Spinal cord (tissue), 10 donors: Measurements from ENCODE around the gene CDHR5. TPM values are rescaled to one million over a fixed set of nuclear protein-coding genes. Genes with fewer than 3 reads are reported as not detected.
"Not testable (repeated sequence)": the region's sequence is repeated elsewhere in the genome, so short reads cannot be mapped to it uniquely, and the experiment has no call there.

Experiments used
- DNase-seq, 6 donors: peaks; one replicate each; pipeline versions ENCODE4 v3.0.0 to v3.0.0-alpha.2; 2013 to 2015; ENCODE audit warnings: low spot score in 6 of 6, low read depth in 4 of 6
- H3K27ac ChIP-seq: one replicate; pipeline ENCODE4 v1.5.1; 2013; ENCODE audit warnings: low read depth, low read length, control low read depth
- H3K27me3 ChIP-seq: one replicate; pipeline ENCODE4 v1.6.1; 2013; ENCODE audit warnings: low read length; ENCODE audit not compliant: control insufficient read depth, insufficient read depth
- H3K36me3 ChIP-seq: one replicate; pipeline ENCODE4 v1.6.1; 2013; ENCODE audit warnings: low read length; ENCODE audit not compliant: control insufficient read depth, insufficient read depth
- H3K4me1 ChIP-seq: one replicate; pipeline ENCODE4 v1.6.1; 2013; ENCODE audit warnings: low read length; ENCODE audit not compliant: control insufficient read depth, insufficient read depth
- H3K4me3 ChIP-seq: one replicate; pipeline ENCODE4 v1.5.1; 2013; ENCODE audit warnings: low read depth, low read length, control low read depth
- H3K9me3 ChIP-seq: one replicate; pipeline ENCODE4 v1.6.1; 2013; ENCODE audit warnings: low read length; ENCODE audit not compliant: control insufficient read depth, insufficient read depth
- WGBS: methylation state at CpG from one replicate; pipeline ENCODE4 v1.1.5; 2013; ENCODE audit warnings: missing lambda C conversion rate; ENCODE audit not compliant: insufficient coverage; 5-methylcytosine and 5-hydroxymethylcytosine counted together
- polyA plus RNA-seq, 2 donors: library from polyadenylated mRNA; unstranded; fragments of 120-200 nt; gene quantifications; one replicate each; pipeline ENCODE4 v1.2.1, GENCODE V29; 2013; ENCODE audit not compliant: insufficient read length in 2 of 2
- total RNA-seq, 2 donors: library from RNA; depleted of rRNA in 1 of 2; stranded (reverse); fragments of 120-200 nt in 1 of 2; fragments of >200 nt in 1 of 2; gene quantifications; one replicate each; pipeline versions ENCODE4 v1.2.3 to v1.2.4, GENCODE V29; 2013 to 2014
- donor health status: healthy.

Gene CDHR5
- total and polyA plus RNA-seq, 4 donors, result 0.71 to 2.5 (median 1.5) TPM; not detected in 1

DNA sequence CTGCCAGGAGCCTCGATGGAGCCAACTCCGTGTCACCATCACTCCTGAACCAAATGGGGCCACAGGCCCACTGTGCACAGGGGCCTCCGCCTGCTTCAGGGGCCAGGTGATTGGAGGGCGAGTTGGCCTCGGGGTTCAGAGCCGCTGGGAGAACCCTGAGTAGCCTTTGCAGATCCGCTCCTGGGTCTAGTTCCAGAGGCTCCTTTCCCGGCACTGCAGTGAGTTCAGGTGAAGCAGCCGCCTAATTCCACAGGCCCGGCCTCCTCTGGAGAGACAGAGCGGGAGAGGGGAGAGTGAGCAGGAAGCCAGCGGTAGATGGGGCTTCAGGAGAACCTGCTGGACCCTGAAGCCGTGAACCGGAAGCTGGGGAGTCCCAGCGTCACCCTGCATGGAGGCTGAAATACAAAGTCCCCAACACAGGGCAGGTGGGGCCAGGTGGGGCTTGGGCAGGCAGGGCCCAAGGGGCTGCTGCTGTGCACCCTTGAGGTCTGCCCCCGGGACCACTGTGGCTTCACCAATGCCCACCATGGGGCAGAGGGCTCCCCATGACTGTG, 34.9 kb upstream of the CDHR5 start:
- Histone ChIP-seq H3K4me3 (no peak overlapping the region), H3K4me1 (peaks cover 42% of the 10 kb centered on the region), H3K27ac (no peak overlapping the region), H3K36me3 (peaks cover 74% of the 10 kb centered on the region), H3K27me3 (no peaks in the 10 kb centered on the region), H3K9me3 (no peaks in the 10 kb centered on the region)
- WGBS, result 94% methylated on average over 14 of the region's 16 CpGs
- DNase-seq, result no peak

DNA sequence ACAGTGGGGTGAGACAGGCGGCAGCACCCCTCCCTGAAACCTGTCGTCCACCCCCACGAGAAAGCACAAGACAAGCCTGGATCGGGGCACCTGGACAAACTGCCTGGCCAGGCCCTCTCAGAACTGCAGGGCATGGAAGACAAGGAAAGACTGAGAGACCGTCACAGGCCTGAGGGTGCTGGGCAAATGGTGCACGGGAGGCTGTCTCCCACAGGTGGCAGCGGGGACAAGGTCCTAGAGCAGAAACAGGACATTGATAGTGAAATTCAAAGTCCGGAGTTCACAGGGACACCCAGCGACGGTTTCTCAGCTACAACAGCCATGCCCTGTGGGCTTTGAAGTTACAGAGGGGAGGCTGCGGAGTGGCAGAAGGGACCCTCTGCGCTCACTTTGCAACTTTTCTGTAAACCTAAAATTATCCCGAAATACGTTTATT, 33.0 kb upstream of the CDHR5 start:
- no peak for DNase-seq
- Histone ChIP-seq H3K27ac (no peak overlapping the region), H3K4me1 (peaks cover 30% of the 10 kb centered on the region), H3K27me3 (no peaks in the 10 kb centered on the region), H3K36me3 (peaks cover 87% of the 10 kb centered on the region), H3K9me3 (no peaks in the 10 kb centered on the region), H3K4me3 (no peak overlapping the region)
- 90% methylated on average over 9 of the region's 14 CpGs for WGBS

DNA sequence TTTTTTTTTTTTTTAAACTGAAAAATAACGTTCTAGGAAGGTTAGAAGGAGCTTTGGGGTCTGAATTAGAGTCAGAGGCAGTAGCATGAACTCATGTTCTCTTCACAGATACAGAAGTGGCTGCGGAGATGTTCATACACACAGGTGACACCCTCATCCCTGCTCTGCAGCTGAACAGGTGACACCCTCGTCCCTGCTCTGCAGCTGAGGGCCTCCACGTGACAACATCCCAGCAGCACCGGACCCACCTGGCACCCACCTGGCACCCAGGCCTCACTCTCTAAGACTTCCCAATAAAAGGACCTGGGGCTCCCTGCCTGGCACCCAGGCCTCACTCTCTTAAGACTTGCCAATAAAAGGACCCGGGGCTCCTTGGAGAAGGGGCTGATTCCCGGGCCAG, 32.1 kb upstream of the CDHR5 start:
- WGBS, result 82% methylated on average over 6 of the region's 7 CpGs
- Histone ChIP-seq H3K36me3 (peaks cover 83% of the 10 kb centered on the region), H3K27ac (no peak overlapping the region), H3K9me3 (no peaks in the 10 kb centered on the region), H3K27me3 (no peaks in the 10 kb centered on the region), H3K4me3 (no peak overlapping the region), H3K4me1 (peaks cover 26% of the 10 kb centered on the region)
- DNase-seq, result no peak

DNA sequence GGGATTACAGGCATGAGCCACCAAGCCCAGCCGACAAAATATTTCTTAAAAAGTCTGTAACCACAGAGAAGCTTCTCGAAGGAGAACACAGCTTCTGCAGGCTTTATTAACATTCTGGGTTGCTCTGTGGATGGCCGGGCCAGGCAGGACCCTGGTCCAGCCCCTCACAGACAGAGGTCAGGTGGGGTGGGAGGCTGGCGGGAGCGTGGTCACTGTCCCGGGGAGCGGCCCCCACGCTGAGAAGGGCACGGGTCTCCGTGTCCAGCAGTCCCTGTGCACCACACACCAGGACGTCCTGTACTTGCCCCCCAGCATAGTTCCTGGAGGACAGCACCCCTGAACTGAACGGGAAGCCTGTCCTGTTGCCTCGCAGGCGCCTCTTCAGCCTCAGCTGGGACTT, 31.7 kb upstream of the CDHR5 start:
- peaks cover 26% of the 10 kb centered on the region for H3K4me1 ChIP-seq
- H3K27ac ChIP-seq, result no peak overlapping the region
- peaks cover 82% of the 10 kb centered on the region for H3K36me3 ChIP-seq
- H3K4me3 ChIP-seq, result no peak overlapping the region
- no peak for DNase-seq
- no peaks in the 10 kb centered on the region for H3K27me3 ChIP-seq
- no peaks in the 10 kb centered on the region for H3K9me3 ChIP-seq
- 95% methylated on average over 13 of the region's 14 CpGs for WGBS

DNA sequence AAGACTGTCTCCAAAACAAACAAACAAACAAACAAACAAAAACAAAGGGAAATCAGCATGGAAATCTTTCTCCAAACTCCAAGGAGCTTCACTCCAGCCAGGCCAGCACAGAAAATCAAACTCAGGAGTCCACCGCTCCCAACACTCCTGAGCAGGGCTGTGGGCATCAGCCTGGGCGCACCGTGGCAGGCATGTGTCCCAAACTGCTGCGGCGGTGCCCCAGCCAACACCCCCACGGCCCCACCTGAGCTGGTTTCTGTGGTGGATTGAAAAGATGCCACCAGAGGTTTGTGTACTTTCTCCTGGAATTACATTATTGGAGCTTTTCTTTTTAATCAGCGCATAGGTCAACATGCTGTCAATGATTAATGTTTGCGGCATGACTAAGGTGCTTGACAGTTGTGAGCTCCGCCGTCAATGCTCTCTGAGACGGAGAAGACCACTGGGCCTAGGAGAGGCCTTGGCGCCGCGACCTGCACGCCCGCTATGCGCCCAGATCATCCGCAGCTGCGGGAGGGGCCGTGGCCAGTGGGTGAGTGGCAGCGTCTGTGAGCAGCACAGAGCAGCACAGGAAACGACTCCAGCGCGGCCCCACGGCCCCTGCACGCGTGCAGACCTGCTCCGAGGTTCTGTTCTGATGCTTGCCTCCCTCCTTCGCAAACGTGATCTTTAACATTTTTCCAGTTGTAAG, 30.4 kb upstream of the CDHR5 start:
- 95% methylated on average over 26 of the region's 30 CpGs for WGBS
- H3K9me3 ChIP-seq, result no peaks in the 10 kb centered on the region
- H3K4me1 ChIP-seq, result peaks cover 19% of the 10 kb centered on the region
- no peak overlapping the region for H3K4me3 ChIP-seq
- H3K36me3 ChIP-seq, result peaks cover 82% of the 10 kb centered on the region
- no peak for DNase-seq
- no peaks in the 10 kb centered on the region for H3K27me3 ChIP-seq
- no peak overlapping the region for H3K27ac ChIP-seq

DNA sequence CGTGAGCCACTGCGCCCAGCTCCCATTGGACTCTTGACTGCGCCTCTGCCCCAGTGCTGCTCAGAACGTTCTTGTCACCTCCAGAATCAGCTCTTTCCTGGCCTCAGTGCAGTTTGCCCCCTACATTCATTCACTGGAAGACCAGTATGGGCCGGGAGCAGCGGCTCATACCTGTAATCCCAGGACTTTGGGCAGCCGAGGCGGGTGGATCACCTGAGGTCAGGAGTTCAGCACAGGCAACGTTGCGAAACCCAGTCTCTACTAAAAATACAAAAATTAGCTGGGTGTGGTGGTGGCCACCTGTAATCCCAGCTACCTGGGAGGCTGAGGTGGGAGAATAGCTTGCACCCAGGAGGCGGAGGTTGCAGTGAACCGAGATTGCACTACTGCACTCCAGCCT, 29.7 kb upstream of the CDHR5 start:
- not testable (repeated sequence) for DNase-seq, H3K9me3 ChIP-seq, H3K27me3 ChIP-seq, H3K4me3 ChIP-seq, H3K27ac ChIP-seq
- H3K4me1 ChIP-seq, result peaks cover 18% of the 10 kb centered on the region
- 95% methylated on average over 6 of the region's 12 CpGs for WGBS
- H3K36me3 ChIP-seq, result peaks cover 79% of the 10 kb centered on the region

DNA sequence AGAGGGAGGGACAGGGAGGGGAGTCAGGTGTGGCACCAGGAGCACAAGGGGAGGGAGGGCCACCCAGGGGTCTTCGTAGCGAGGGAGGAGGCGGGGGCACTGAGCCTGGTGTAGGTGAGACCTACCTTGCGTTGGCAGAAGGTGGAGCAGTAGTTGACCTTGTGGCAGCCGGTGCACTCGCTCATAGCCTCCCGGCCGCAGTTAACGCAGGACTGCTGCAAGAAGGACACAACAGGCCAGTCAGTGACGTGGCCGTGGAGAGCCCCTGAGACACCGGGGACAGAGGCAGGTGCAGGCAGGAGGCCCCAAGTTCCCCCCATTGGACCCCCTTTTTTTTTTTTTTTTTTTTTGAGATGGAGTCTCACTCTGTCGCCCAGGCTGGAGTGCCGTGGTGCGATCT, 29.1 kb upstream of the CDHR5 start:
- H3K27me3 ChIP-seq, result no peaks in the 10 kb centered on the region
- H3K9me3 ChIP-seq, result no peaks in the 10 kb centered on the region
- no peak for DNase-seq
- peaks cover 79% of the 10 kb centered on the region for H3K36me3 ChIP-seq
- peaks cover 12% of the 10 kb centered on the region for H3K4me1 ChIP-seq
- H3K4me3 ChIP-seq, result no peak overlapping the region
- WGBS, result 91% methylated on average over 14 of the region's 15 CpGs
- no peak overlapping the region for H3K27ac ChIP-seq

DNA sequence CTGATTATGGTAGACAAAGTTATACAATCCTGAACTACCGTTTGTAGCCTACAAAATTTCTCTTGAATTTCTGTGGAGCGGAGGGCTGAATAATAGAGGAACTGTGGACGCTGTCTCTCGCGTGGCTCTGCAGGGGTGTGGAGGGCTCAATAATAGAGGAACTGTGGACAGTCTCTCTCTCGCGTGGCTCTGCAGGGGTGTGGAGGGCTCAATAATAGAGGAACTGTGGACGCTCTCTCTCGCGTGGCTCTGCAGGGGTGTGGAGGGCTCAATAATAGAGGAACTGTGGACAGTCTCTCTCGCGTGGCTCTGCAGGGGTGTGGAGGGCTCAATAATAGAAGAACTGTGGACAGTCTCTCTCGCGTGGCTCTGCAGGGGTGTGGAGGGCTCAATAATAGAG, 28.4 kb upstream of the CDHR5 start:
- not testable (repeated sequence) for DNase-seq, H3K9me3 ChIP-seq, H3K27ac ChIP-seq, H3K4me3 ChIP-seq, H3K4me1 ChIP-seq, H3K27me3 ChIP-seq
- peaks cover 77% of the 10 kb centered on the region for H3K36me3 ChIP-seq
- WGBS, result 84% methylated on average over 12 of the region's 14 CpGs

DNA sequence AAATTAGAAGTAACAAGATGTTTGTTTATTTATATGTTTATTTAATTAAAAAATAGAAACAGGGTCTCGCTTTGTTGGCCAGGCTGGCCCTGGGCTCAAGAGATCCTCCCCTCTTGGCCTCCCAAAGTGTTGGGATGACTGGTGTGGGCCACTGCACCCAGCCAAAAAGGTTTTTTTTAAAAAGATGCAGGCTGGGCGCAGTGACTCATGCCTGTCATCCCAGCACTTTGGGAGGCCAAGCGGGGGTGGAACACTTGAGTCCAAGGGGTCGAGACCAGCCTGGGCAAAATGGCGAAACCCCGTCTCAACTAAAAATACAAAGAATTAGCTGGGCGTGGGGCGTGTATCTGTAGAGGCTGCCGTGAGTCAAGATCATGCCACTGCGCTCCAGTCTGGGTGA, 25.7 kb upstream of the CDHR5 start:
- Histone ChIP-seq H3K27ac (no peak overlapping the region), H3K9me3 (no peaks in the 10 kb centered on the region), H3K27me3 (no peaks in the 10 kb centered on the region), H3K4me1 (no peaks in the 10 kb centered on the region), H3K36me3 (peaks cover 80% of the 10 kb centered on the region), H3K4me3 (no peak overlapping the region)
- 100% methylated on average over 7 of the region's 10 CpGs for WGBS
- no peak for DNase-seq

DNA sequence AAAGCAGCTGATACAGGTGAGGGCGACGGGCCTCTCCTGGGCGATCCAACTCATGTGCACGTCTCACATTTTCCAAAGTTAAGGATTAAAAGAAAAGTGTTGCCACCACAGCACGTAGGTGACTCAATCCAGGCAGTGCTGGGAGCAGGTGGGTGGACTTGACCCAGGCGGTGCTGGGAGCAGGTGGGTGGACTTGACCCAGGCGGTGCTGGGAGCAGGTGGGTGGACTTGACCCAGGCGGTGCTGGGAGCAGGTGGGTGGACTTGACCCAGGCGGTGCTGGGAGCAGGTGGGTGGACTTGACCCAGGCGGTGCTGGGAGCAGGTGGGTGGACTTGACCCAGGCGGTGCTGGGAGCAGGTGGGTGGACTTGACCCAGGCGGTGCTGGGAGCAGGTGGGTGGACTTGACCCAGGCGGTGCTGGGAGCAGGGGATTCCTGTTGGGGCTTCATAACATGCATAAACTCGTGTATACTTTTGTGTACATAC, 23.0 kb upstream of the CDHR5 start:
- not testable (repeated sequence) for H3K27me3 ChIP-seq, H3K4me1 ChIP-seq, H3K27ac ChIP-seq, H3K9me3 ChIP-seq, DNase-seq, H3K4me3 ChIP-seq
- WGBS, result 89% methylated on average over 7 of the region's 14 CpGs
- H3K36me3 ChIP-seq, result peaks cover 79% of the 10 kb centered on the region
